Measurements from ENCODE around the gene RRAS2. TPM values are rescaled to one million over a fixed set of nuclear protein-coding genes. Genes with fewer than 3 reads are reported as not detected.

The RRAS2 gene
- total RNA-seq, 1 experiment from 2014 or later = 158 TPM

DNA sequence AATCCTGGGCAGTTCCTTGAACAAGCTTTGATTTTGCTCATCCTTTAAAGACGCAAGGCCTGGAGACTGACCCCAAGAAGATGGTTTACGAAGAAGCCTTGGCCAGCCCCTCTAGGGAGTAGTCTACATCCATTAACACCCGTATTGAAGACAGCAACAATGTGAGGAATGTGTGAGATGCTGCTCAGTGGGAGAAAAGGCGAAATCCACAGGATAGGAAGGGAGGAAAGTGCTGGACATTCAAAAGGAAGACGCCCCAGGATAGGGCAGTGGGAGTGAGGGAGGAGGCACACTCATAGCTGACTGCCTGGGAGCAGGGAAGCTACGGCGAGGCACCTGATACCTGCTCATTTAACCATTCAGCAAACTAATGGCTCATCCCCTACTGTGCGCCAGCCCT is 114.1 kb downstream of the RRAS2 start:
- Histone ChIP-seq H3K27me3 (ENCODE audit: insufficient read depth, low read length) (no peaks in the 10 kb centered on the region; the same call in 1 of the 2 replicates), H3K14ac (ENCODE audit: insufficient read depth, low read length) (no peak overlapping the region), H3K23ac (ENCODE audit: insufficient read length, low read depth, low read length) (no peak overlapping the region), H3T11ph (ENCODE audit: low read length) (no peak overlapping the region), H3K79me2 (ENCODE audit: insufficient read depth, low read length) (no peaks in the 10 kb centered on the region), H4K5ac (ENCODE audit: insufficient read length, low read depth, low read length) (no peak overlapping the region), H4K20me1 (ENCODE audit: control insufficient read depth, insufficient read depth, insufficient read length) (no peaks in the 10 kb centered on the region), H3K4ac (ENCODE audit: low read depth, low read length) (no peak overlapping the region), H2BK12ac (ENCODE audit: insufficient read length, low read depth, low read length) (no peak overlapping the region), H4K8ac (replicated peaks; ENCODE audit: insufficient read length, low read depth, low read length) (no peak overlapping the region), H3K56ac (ENCODE audit: insufficient read length, low read depth, low read length) (no peak overlapping the region), H3K9ac (ENCODE audit: extremely low read depth, insufficient read length, low read length) (no peak overlapping the region), H3K4me1 (ENCODE audit: insufficient read depth, low read length) (peaks cover 3% of the 10 kb centered on the region; the same call in 1 of the 2 replicates), H3K9me3 (ENCODE audit: control insufficient read depth, low read depth, low read length) (no peaks in the 10 kb centered on the region), H3K18ac (ENCODE audit: insufficient read length, low read depth, low read length) (no peak overlapping the region), H4K91ac (ENCODE audit: insufficient read length, low read depth, low read length) (no peak overlapping the region), H3K27ac (ENCODE audit: insufficient read length, low read depth, low read length) (no peak overlapping the region), H2AK5ac (ENCODE audit: insufficient read length, low read length) (no peak overlapping the region), H3K79me1 (ENCODE audit: insufficient read depth, low read depth, low read length, poor library complexity, severe bottlenecking) (no peaks in the 10 kb centered on the region), H2BK5ac (ENCODE audit: insufficient read length, low read length) (no peak overlapping the region), H2BK20ac (ENCODE audit: low read depth, low read length, poor library complexity, severe bottlenecking) (no peak overlapping the region), H2BK15ac (ENCODE audit: low read depth, low read length) (no peak overlapping the region), H3K4me2 (ENCODE audit: insufficient read depth, insufficient read length, low read length) (no peak overlapping the region), H2BK120ac (ENCODE audit: low read depth, low read length, poor library complexity, severe bottlenecking) (no peak overlapping the region), H3K23me2 (ENCODE audit: insufficient read length, low read depth, low read length, poor library complexity, severe bottlenecking) (peaks cover 3% of the 10 kb centered on the region), H2AFZ (ENCODE audit: low read length) (no peak overlapping the region)
- no CpG with 5 or more reads among the region's 8 CpGs for WGBS (ENCODE audit: extremely low coverage, insufficient read length, low lambda C conversion rate)
- Mint-ChIP-seq H3K9me3 (no peaks in the 10 kb centered on the region), H3K4me1 (peaks cover 22 to 24% of the 10 kb centered on the region in 2 experiments), H3K4me3 (no peak overlapping the region), H3K36me3 (ENCODE audit: insufficient read depth in 1 of 3, low read depth in 3 of 3) (no peaks in the 10 kb centered on the region; a peak in 1 of 7 replicates), H3K27me3 (ENCODE audit: low read depth) (no peaks in the 10 kb centered on the region; the same call in 1 of the 2 replicates), H3K27ac (no peak overlapping the region; a peak in 1 of 7 replicates)
- TF ChIP-seq, protein P1, sequence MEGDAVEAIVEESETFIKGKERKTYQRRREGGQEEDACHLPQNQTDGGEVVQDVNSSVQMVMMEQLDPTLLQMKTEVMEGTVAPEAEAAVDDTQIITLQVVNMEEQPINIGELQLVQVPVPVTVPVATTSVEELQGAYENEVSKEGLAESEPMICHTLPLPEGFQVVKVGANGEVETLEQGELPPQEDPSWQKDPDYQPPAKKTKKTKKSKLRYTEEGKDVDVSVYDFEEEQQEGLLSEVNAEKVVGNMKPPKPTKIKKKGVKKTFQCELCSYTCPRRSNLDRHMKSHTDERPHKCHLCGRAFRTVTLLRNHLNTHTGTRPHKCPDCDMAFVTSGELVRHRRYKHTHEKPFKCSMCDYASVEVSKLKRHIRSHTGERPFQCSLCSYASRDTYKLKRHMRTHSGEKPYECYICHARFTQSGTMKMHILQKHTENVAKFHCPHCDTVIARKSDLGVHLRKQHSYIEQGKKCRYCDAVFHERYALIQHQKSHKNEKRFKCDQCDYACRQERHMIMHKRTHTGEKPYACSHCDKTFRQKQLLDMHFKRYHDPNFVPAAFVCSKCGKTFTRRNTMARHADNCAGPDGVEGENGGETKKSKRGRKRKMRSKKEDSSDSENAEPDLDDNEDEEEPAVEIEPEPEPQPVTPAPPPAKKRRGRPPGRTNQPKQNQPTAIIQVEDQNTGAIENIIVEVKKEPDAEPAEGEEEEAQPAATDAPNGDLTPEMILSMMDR (conservative IDR thresholded peaks at IDR 0.05) = no peak
- DNase-seq = no peak

Data from H9 (cell line).